Gastrocnemius medialis (tissue), 4 donors: ENCODE measurements around the gene STX17.

Experiments used
- POLR2A ChIP-seq, 2 donors: fragments of 450-650 bp; IDR thresholded peaks; one replicate each; pipeline ENCODE4 v1.6.1; 2017; ENCODE audit warnings: antibody characterized with exemption in 2 of 2, mild to moderate bottlenecking in 2 of 2, moderate library complexity in 2 of 2
- TF ChIP-seq, protein P1 (sequence below), 5 experiments: fragments of 450-650 bp in 3 of 5; fragments of 200-600 bp in 2 of 5; sonication (generic) in 2 of 5; IDR thresholded peaks in 4 of 5; conservative IDR thresholded peaks in 1 of 5; 1 replicate in 4 of 5; 2 replicates in 1 of 5; pipeline ENCODE4 v1.5.1; 2016 to 2019; ENCODE audit warnings: antibody characterized with exemption in 5 of 5, mild to moderate bottlenecking in 3 of 5, moderate library complexity in 3 of 5

DNA sequence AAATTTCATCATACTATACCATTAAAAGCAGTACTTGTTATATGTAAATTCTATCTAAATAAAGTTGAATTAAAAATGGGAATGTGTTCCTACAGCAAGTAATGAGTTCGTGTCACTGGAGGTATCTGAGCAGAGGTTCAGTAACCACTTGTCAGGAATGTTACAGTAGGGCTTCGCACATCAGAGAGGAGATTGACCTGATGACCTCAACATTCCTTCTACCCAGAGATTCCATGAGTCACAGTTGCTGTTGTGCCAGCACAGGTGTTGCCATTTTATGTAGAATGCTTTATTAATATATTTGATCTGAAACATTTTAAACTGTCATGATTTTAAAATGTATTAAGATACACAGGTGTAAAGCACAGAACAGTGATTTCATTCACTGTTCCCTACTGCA lies 60.3 kb downstream of the STX17 start:
- no peak for TF ChIP-seq POLR2A (IDR thresholded peaks at IDR 0.05)
- TF ChIP-seq, protein P1, sequence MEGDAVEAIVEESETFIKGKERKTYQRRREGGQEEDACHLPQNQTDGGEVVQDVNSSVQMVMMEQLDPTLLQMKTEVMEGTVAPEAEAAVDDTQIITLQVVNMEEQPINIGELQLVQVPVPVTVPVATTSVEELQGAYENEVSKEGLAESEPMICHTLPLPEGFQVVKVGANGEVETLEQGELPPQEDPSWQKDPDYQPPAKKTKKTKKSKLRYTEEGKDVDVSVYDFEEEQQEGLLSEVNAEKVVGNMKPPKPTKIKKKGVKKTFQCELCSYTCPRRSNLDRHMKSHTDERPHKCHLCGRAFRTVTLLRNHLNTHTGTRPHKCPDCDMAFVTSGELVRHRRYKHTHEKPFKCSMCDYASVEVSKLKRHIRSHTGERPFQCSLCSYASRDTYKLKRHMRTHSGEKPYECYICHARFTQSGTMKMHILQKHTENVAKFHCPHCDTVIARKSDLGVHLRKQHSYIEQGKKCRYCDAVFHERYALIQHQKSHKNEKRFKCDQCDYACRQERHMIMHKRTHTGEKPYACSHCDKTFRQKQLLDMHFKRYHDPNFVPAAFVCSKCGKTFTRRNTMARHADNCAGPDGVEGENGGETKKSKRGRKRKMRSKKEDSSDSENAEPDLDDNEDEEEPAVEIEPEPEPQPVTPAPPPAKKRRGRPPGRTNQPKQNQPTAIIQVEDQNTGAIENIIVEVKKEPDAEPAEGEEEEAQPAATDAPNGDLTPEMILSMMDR (IDR thresholded peaks at IDR 0.05 in 4 of 5, conservative IDR thresholded peaks at IDR 0.05 in 1 of 5) = no peak
